ENCODE data around the gene SLC17A6.

- peak in 1 of 12 donors; percentile 10 for TF ChIP-seq CTCF (IDR thresholded peaks at IDR 0.05)
- no peak for TF ChIP-seq POLR2A (IDR thresholded peaks at IDR 0.05)
Measured at GRCh38 chr11:22331771-22332170, 6.4 kb upstream of the SLC17A6 start.
